ENCODE results near the gene ITGA8. TPM values are rescaled to one million over a fixed set of nuclear protein-coding genes. Genes with fewer than 3 reads are reported as not detected.

Gene ITGA8
- total and polyA plus RNA-seq, 9 of the 15 experiments (the other 6 are each of a cell fraction or from before 2014, with no cell fraction given) = 0.01 to 0.07 (median 0.04) TPM; not detected in 5

DNA sequence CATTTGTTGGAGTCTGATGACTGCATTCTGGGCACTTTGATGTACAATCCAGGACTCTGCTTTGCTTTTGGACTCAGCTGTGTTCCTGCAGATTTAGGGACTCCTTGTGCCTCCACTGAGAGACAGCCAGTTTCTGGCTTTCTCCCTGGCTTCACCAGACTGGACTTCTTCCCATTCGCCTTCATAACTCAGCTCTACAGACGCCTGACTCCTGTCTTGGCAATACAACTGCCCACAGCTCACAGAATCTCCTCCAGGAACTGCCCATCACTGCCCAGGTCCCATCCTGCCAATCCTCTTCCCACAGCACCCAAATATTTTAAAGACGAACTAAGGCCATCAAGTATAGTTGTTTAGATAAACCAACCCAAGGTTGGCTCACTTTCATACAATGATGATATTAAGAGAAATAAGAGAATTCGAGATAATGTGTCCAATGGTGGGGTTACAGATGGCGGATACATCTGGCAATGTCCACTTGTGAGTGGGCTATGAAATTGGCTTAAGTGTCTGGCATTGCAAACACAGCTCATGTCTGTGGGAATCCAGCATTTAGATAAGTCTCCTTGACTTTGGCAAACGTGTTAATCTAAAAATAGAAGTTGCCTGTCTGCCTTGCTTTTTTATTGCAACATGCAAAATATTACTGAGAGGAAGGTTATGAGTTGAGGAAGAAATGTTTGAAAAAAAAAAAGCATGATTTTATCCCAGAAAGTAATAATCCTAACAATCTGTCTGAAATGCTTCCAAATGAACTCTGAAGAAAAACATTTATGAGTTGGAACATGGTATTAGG, 95.1 kb downstream of the ITGA8 start (continued):
- TF ChIP-seq, protein P1, sequence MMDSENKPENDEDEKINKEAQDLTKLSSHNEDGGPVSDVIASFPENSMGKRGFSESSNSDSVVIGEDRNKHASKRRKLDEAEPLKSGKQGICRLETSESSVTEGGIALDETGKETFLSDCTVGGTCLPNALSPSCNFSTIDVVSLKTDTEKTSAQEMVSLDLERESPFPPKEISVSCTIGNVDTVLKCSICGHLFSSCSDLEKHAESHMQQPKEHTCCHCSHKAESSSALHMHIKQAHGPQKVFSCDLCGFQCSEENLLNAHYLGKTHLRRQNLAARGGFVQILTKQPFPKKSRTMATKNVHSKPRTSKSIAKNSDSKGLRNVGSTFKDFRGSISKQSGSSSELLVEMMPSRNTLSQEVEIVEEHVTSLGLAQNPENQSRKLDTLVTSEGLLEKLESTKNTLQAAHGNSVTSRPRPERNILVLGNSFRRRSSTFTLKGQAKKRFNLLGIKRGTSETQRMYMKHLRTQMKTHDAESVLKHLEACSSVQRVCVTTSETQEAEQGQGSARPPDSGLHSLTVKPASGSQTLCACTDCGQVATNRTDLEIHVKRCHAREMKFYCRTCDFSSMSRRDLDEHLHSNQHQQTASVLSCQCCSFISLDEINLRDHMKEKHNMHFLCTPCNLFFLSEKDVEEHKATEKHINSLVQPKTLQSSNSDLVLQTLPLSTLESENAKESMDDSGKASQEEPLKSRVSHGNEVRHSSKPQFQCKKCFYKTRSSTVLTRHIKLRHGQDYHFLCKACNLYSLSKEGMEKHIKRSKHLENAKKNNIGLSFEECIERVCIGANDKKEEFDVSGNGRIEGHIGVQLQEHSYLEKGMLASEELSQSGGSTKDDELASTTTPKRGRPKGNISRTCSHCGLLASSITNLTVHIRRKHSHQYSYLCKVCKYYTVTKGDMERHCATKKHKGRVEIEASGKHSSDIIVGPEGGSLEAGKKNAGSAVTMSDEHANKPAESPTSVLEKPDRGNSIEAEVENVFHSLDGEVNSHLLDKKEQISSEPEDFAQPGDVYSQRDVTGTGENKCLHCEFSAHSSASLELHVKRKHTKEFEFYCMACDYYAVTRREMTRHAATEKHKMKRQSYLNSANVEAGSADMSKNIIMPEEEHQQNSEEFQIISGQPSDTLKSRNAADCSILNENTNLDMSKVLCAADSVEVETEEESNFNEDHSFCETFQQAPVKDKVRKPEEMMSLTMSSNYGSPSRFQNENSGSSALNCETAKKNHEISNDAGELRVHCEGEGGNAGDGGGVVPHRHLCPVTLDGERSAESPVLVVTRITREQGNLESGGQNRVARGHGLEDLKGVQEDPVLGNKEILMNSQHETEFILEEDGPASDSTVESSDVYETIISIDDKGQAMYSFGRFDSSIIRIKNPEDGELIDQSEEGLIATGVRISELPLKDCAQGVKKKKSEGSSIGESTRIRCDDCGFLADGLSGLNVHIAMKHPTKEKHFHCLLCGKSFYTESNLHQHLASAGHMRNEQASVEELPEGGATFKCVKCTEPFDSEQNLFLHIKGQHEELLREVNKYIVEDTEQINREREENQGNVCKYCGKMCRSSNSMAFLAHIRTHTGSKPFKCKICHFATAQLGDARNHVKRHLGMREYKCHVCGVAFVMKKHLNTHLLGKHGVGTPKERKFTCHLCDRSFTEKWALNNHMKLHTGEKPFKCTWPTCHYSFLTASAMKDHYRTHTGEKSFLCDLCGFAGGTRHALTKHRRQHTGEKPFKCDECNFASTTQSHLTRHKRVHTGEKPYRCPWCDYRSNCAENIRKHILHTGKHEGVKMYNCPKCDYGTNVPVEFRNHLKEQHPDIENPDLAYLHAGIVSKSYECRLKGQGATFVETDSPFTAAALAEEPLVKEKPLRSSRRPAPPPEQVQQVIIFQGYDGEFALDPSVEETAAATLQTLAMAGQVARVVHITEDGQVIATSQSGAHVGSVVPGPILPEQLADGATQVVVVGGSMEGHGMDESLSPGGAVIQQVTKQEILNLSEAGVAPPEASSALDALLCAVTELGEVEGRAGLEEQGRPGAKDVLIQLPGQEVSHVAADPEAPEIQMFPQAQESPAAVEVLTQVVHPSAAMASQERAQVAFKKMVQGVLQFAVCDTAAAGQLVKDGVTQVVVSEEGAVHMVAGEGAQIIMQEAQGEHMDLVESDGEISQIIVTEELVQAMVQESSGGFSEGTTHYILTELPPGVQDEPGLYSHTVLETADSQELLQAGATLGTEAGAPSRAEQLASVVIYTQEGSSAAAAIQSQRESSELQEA (IDR thresholded peaks at IDR 0.05; ENCODE audit: low read depth) = no peak
- no peak for TF ChIP-seq EWSR1 (IDR thresholded peaks at IDR 0.05; ENCODE audit: borderline replicate concordance, low read depth, partially characterized antibody)
- no peak for TF ChIP-seq ARID2 (IDR thresholded peaks at IDR 0.05)
- TF ChIP-seq ZNF239 (CRISPR knock-in tag; IDR thresholded peaks at IDR 0.05) = no peak
- TF ChIP-seq ZNF75A (CRISPR knock-in tag; IDR thresholded peaks at IDR 0.05) = no peak
- no peak for TF ChIP-seq POU5F1 (IDR thresholded peaks at IDR 0.05; ENCODE audit: borderline replicate concordance, low read depth, low read length, partially characterized antibody)
- TF ChIP-seq ZFP36 (IDR thresholded peaks at IDR 0.05; ENCODE audit: low read depth, low read length, partially characterized antibody) = no peak
- no peak for TF ChIP-seq DLX4 (CRISPR knock-in tag; IDR thresholded peaks at IDR 0.05)
